A673 (cell line): ENCODE results near the gene C17orf67.

Source experiments
- CTCF ChIP-seq: fragments of 300-800, 200-600 bp; sonication (generic); conservative IDR thresholded peaks from 2 replicates; pipeline ENCODE4 v1.5.1; 2017; ENCODE audit warnings: low read depth, mild to moderate bottlenecking, antibody characterized with exemption, low read length, moderate library complexity, mixed read lengths
- EZH2 ChIP-seq: fragments of 200-600 bp; sonication (generic); IDR thresholded peaks from 2 replicates; pipeline ENCODE4 v1.6.1; 2017; ENCODE audit warnings: borderline replicate concordance, low read depth, mild to moderate bottlenecking, mixed read lengths, antibody characterized with exemption, low read length; ENCODE audit not compliant: poor library complexity, severe bottlenecking

GRCh38 chr17:56772442-56772841, 61.3 kb downstream of the C17orf67 start:
- TF ChIP-seq CTCF (no peak), EZH2 (no peak)
